Gastroesophageal sphincter (tissue), 3 donors: ENCODE results near the gene CDKN3.

Source experiments
- EP300 ChIP-seq: sonication (generic); formaldehyde crosslinking; IDR thresholded peaks from one replicate; pipeline ENCODE4 v1.6.1; 2017; ENCODE audit warnings: antibody characterized with exemption, mild to moderate bottlenecking
- TF ChIP-seq, protein P1 (sequence below), 4 experiments: fragments of 200-600 bp in 2 of 4; fragments of 450-650 bp in 2 of 4; sonication (generic) in 1 of 4; IDR thresholded peaks; one replicate each; pipeline ENCODE4 v1.5.1; 2017 to 2019; ENCODE audit warnings: antibody characterized with exemption in 4 of 4, mild to moderate bottlenecking in 2 of 4, moderate library complexity in 2 of 4

- TF ChIP-seq, protein P1, sequence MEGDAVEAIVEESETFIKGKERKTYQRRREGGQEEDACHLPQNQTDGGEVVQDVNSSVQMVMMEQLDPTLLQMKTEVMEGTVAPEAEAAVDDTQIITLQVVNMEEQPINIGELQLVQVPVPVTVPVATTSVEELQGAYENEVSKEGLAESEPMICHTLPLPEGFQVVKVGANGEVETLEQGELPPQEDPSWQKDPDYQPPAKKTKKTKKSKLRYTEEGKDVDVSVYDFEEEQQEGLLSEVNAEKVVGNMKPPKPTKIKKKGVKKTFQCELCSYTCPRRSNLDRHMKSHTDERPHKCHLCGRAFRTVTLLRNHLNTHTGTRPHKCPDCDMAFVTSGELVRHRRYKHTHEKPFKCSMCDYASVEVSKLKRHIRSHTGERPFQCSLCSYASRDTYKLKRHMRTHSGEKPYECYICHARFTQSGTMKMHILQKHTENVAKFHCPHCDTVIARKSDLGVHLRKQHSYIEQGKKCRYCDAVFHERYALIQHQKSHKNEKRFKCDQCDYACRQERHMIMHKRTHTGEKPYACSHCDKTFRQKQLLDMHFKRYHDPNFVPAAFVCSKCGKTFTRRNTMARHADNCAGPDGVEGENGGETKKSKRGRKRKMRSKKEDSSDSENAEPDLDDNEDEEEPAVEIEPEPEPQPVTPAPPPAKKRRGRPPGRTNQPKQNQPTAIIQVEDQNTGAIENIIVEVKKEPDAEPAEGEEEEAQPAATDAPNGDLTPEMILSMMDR (IDR thresholded peaks at IDR 0.05), result no peak
- TF ChIP-seq EP300, result no peak
These were observed 31.1 kb downstream of the CDKN3 start for GRCh38 chr14:54427871-54428270.
